Measurements from ENCODE around the gene SETD4.
"Not testable (repeated sequence)": the region's sequence is repeated elsewhere in the genome, so short reads cannot be mapped to it uniquely, and the experiment has no call there.

The SETD4 gene

DNA sequence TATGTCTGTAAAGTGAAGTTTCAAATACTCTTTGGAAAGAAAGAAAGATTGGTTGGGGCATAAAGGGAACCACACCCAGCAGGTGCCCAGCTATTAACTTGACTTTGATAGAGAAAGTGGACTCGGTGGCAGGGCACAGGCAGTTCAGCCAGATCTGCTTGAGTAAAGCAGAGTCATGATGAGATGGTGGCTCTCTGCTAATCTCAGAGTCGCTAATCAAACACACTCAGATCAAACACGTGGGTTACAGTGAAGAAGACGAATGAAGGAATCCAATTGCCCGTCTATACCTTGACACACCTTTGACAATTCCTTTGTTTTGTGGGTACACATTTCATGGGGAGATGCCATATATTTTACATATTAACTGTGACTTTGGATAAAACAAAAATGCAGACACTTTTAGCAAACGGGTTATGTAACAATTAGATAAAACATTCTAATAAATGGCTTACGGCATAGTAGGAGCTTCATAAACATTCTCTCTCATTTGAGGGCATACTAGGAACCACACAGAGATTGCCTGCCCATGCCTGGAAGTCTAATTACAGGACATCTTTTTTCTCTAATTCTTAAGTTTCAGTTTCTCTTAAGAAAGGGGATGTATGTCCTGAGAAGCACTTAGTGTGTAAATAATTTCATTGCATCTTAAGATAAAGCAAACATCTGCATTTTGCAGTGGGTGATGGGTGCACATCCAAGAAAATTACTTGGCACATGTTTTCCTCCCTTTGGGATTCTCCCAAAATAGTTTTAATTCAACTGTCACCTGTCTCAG is 16.7 kb upstream of the SETD4 start:
- Histone ChIP-seq H4K20me1 (ENCODE audit: control insufficient read depth, insufficient read depth, low read depth, low read length) (no peaks in the 10 kb centered on the region), H3K36me3 (ENCODE audit: control insufficient read depth, low read length) (no peaks in the 10 kb centered on the region), H3K4me1 (ENCODE audit: control insufficient read depth, low read length) (no peaks in the 10 kb centered on the region), H3K4me3 (ENCODE audit: low read length) (no peak overlapping the region), H3K79me2 (ENCODE audit: control insufficient read depth, low read length) (no peaks in the 10 kb centered on the region), H3K27me3 (ENCODE audit: control insufficient read depth, low read length) (peaks cover 17% of the 10 kb centered on the region), H3F3A (ENCODE audit: control insufficient read depth, insufficient read depth) (no peaks in the 10 kb centered on the region), H3K9me3 (ENCODE audit: control insufficient read depth, insufficient read depth, low read length) (no peaks in the 10 kb centered on the region), H3K4me2 (ENCODE audit: low read length) (no peak overlapping the region), H3K27ac (ENCODE audit: low read depth, low read length) (no peak overlapping the region), H3K9me2 (replicated peaks; ENCODE audit: control insufficient read depth, low read length) (no peaks in the 10 kb centered on the region)
- TF ChIP-seq, protein P1, sequence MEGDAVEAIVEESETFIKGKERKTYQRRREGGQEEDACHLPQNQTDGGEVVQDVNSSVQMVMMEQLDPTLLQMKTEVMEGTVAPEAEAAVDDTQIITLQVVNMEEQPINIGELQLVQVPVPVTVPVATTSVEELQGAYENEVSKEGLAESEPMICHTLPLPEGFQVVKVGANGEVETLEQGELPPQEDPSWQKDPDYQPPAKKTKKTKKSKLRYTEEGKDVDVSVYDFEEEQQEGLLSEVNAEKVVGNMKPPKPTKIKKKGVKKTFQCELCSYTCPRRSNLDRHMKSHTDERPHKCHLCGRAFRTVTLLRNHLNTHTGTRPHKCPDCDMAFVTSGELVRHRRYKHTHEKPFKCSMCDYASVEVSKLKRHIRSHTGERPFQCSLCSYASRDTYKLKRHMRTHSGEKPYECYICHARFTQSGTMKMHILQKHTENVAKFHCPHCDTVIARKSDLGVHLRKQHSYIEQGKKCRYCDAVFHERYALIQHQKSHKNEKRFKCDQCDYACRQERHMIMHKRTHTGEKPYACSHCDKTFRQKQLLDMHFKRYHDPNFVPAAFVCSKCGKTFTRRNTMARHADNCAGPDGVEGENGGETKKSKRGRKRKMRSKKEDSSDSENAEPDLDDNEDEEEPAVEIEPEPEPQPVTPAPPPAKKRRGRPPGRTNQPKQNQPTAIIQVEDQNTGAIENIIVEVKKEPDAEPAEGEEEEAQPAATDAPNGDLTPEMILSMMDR (IDR thresholded peaks at IDR 0.05; ENCODE audit: low read depth, low read length, poor library complexity, severe bottlenecking) = no peak
- no peak for TF ChIP-seq EZH2phosphoT487 (IDR thresholded peaks at IDR 0.05; ENCODE audit: borderline replicate concordance, low read length)

DNA sequence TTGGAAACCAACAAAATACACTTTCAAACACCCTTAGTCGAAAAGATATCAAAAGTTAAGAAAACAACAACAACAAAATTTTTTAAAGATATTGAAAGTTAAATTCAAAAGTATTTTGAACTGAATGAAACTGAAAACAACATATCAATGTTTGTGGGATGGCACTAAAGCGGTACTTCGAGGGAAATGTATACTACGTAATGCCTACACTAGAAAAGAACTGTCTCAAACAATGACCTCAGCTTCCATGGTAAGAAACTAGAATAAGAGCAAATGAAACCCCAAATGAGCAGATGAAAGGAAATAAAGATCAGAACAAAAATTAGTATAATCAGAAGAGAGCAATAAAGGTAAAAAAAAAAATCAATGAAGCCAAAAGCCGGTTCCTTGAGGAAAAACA is 15.6 kb upstream of the SETD4 start:
- no peak for TF ChIP-seq EZH2phosphoT487 (IDR thresholded peaks at IDR 0.05; ENCODE audit: borderline replicate concordance, low read length)
- TF ChIP-seq, protein P1 (IDR thresholded peaks at IDR 0.05; ENCODE audit: low read depth, low read length, poor library complexity, severe bottlenecking) = no peak
- no peaks in the 10 kb centered on the region for H3K36me3 ChIP-seq (ENCODE audit: control insufficient read depth, low read length)
- H3K4me2 ChIP-seq (ENCODE audit: low read length) = no peak overlapping the region
- H3K9me2 ChIP-seq (replicated peaks; ENCODE audit: control insufficient read depth, low read length) = no peaks in the 10 kb centered on the region
- H3K79me2 ChIP-seq (ENCODE audit: control insufficient read depth, low read length) = no peaks in the 10 kb centered on the region
- peaks cover 17% of the 10 kb centered on the region for H3K27me3 ChIP-seq (ENCODE audit: control insufficient read depth, low read length)
- no peaks in the 10 kb centered on the region for H3F3A ChIP-seq (ENCODE audit: control insufficient read depth, insufficient read depth)
- H3K4me3 ChIP-seq (ENCODE audit: low read length) = no peak overlapping the region
- H3K9me3 ChIP-seq (ENCODE audit: control insufficient read depth, insufficient read depth, low read length) = no peaks in the 10 kb centered on the region
- H3K27ac ChIP-seq (ENCODE audit: low read depth, low read length) = no peak overlapping the region
- H4K20me1 ChIP-seq (ENCODE audit: control insufficient read depth, insufficient read depth, low read depth, low read length) = no peaks in the 10 kb centered on the region
- H3K4me1 ChIP-seq (ENCODE audit: control insufficient read depth, low read length) = no peaks in the 10 kb centered on the region

DNA sequence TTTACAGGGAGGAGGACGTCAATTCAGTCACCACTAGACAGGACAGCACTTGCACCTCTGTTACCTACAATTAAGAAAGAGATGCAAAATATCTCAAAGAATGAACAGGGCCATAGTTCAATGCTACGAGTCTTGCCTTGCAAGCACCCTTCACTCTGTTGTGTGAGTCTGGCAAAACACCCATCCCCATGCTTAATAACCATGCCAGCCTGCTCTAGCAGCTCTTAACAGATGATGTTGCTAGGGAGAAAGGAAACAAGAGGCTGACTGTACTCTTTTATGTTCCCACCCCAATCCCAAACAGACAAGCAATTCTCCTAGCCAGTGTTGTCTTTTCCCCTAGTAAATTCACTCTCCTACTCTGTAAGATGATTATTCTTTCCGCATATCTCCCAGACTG is 14.8 kb upstream of the SETD4 start:
- no peaks in the 10 kb centered on the region for H3K4me1 ChIP-seq (ENCODE audit: control insufficient read depth, low read length)

DNA sequence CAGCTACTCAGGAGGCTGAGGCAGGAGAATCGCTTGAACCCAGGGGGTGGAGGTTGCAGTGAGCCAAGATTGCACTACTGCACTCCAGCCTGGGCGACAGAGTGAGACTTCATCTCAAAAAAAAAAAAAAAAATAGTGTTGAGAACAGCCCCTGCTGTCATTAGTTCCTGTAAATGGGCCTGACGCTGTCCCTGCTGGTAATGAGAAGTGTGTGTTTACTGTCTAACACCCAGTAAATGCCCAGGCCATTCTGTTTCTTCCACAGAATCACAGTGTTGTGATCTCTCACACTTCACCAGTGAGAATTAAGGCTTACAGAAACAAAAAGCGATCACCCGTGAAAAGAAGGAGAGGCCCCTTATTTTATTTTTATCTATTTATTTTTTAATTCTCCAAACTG is 13.6 kb upstream of the SETD4 start:
- H3K4me1 ChIP-seq (ENCODE audit: control insufficient read depth, low read length); H4K20me1 ChIP-seq (ENCODE audit: control insufficient read depth, insufficient read depth, low read depth, low read length); H3K79me2 ChIP-seq (ENCODE audit: control insufficient read depth, low read length); H3K36me3 ChIP-seq (ENCODE audit: control insufficient read depth, low read length); H3K9me2 ChIP-seq (replicated peaks; ENCODE audit: control insufficient read depth, low read length); H3F3A ChIP-seq (ENCODE audit: control insufficient read depth, insufficient read depth); H3K4me2 ChIP-seq (ENCODE audit: low read length); H3K4me3 ChIP-seq (ENCODE audit: low read length); H3K27ac ChIP-seq (ENCODE audit: low read depth, low read length): not testable (repeated sequence)
- peaks cover 17% of the 10 kb centered on the region for H3K27me3 ChIP-seq (ENCODE audit: control insufficient read depth, low read length)
- H3K9me3 ChIP-seq (ENCODE audit: control insufficient read depth, insufficient read depth, low read length) = peaks cover 13% of the 10 kb centered on the region

More for the DNA sequence above, 14.8 kb upstream of the SETD4 start:
- H3K4me2 ChIP-seq (ENCODE audit: low read length) = no peak overlapping the region
- peaks cover 17% of the 10 kb centered on the region for H3K27me3 ChIP-seq (ENCODE audit: control insufficient read depth, low read length)
- no peak overlapping the region for H3K27ac ChIP-seq (ENCODE audit: low read depth, low read length)
- H3K36me3 ChIP-seq (ENCODE audit: control insufficient read depth, low read length) = no peaks in the 10 kb centered on the region
- H3K4me3 ChIP-seq (ENCODE audit: low read length) = no peak overlapping the region
- TF ChIP-seq, protein P1 (IDR thresholded peaks at IDR 0.05; ENCODE audit: low read depth, low read length, poor library complexity, severe bottlenecking) = no peak
- TF ChIP-seq EZH2phosphoT487 (IDR thresholded peaks at IDR 0.05; ENCODE audit: borderline replicate concordance, low read length) = no peak
- no peaks in the 10 kb centered on the region for H3K9me2 ChIP-seq (replicated peaks; ENCODE audit: control insufficient read depth, low read length)
- no peaks in the 10 kb centered on the region for H4K20me1 ChIP-seq (ENCODE audit: control insufficient read depth, insufficient read depth, low read depth, low read length)
- 0 out of 2 replicates have a peak, but pooled peaks cover 1% of the 10 kb centered on the region for H3K9me3 ChIP-seq (ENCODE audit: control insufficient read depth, insufficient read depth, low read length)
- H3F3A ChIP-seq (ENCODE audit: control insufficient read depth, insufficient read depth) = no peaks in the 10 kb centered on the region
- no peaks in the 10 kb centered on the region for H3K79me2 ChIP-seq (ENCODE audit: control insufficient read depth, low read length)
